Umbilical cord (tissue), 2 donors: ENCODE results near the gene CLIP3. TPM values are rescaled to one million over a fixed set of nuclear protein-coding genes. Genes with fewer than 3 reads are reported as not detected.
"Not testable (repeated sequence)": the region's sequence is repeated elsewhere in the genome, so short reads cannot be mapped to it uniquely, and the experiment has no call there.

ENCODE experiments used
- DNase-seq: peaks from one replicate; pipeline ENCODE4 v3.0.0-alpha.2; 2015; ENCODE audit warnings: low spot score
- total RNA-seq: library from RNA; depleted of rRNA; stranded (reverse); fragments of >200 nt; gene quantifications from one replicate; pipeline ENCODE4 v1.2.3, GENCODE V29; 2014; ENCODE audit warnings: low replicate concordance; ENCODE audit not compliant: insufficient read depth

Gene CLIP3
- total RNA-seq, 1 donor from 2014 or later = 3.9 TPM

DNA sequence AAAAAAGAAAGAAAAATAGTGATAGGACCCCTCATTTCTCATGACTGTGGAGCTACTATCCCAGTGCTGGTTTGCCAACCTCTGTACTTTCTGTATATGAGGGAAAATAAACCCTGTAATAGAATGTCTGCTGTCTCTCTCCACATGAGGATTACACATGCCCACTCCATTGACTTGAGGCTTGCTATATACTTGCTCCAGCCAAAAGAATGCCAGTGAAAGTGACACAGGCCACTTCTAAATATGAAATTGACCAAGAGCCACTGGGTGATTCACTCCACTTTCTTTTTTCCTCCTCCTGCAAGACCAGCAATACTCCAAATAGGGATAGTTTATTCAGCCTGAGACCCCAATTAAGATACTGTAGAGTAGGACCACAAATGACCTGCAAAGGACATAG lies 15.2 kb upstream of the CLIP3 start:
- DNase-seq = no peak

DNA sequence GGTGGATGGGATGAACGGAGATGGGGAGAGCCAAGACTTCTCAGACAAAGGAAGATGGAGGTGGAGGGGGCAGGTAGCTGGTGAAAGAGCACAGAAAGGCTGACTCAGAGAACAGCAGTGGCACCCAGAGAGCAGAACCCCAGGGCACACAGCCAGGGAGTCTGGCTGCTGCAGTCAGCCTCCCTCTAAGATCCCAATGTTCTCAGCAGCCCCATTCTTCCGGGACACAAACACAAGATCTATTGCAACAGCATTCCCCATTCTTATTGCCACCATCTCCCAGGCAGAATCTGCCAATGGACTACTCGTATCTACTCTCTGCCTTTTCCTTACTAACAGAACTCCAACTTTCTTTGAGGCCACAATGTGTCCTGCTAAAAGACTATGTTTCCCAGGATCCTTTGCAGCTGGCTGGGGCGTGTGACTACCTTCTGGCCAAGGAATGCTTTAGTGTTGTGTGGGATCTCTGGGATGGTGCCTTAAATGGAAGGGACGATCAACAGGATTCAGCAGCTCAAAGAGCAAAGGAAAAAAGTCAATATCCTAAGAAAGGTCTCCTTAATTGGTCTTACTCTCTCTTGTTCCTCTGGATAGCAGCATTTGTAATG lies 13.9 kb upstream of the CLIP3 start:
- no peak for DNase-seq

DNA sequence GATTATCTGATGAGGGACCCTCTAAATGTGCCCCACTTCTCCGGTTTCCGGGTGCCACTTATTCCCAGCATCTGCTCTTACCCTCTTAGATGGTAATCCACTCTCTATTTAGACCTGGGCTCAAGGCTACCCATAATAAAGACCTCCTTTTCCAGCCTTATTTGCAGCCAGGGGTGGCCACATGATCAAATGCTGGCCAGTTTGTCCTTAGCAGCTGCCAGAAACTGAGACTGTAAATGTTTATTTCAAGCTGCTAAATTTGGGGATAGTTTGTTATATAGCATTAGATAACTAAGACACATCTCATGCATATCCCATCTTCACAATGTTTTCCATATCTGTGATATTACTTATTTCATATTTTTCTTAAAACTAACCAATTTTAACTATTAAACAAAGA lies 11.3 kb upstream of the CLIP3 start:
- no peak for DNase-seq

DNA sequence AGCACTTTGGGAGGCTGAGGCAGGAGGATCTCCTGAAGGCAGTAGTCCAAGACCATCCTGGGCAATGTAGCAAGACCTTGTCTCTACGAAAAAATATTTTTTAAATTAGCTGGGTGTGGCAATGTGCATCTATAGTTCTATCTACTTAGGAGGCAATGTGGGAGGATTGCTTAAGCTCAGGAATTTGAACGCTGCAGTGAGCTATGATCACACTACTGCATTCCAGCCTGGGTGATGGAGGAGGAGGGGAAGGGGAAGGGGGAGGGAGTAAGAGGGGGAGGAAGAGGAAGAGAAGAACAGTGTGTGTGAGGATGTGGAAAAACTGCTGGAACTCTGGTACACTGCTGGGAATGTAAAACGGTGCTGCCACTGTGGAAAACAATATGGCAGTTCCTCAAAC lies 9.2 kb upstream of the CLIP3 start:
- DNase-seq = peak; percentile 73

DNA sequence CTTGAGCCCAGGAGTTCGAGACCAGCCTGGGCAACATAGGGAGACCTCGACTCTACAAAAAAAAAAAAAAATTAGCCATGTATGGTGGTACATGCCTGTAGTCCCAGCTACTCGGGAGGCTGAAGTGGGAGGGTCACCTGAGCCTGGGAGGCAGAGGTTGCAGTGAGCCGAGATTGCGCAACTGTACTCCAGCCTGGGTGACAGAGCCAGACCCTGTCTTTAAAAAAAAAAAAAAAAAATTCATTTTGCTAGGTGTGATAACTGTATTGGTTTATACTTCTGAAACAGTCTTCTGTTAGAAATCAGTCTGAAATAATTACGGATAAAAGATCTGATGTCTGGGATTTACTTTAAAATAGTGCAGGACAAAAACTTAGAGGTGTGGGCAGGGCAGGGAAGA lies 8.4 kb upstream of the CLIP3 start:
- DNase-seq = not testable (repeated sequence)

DNA sequence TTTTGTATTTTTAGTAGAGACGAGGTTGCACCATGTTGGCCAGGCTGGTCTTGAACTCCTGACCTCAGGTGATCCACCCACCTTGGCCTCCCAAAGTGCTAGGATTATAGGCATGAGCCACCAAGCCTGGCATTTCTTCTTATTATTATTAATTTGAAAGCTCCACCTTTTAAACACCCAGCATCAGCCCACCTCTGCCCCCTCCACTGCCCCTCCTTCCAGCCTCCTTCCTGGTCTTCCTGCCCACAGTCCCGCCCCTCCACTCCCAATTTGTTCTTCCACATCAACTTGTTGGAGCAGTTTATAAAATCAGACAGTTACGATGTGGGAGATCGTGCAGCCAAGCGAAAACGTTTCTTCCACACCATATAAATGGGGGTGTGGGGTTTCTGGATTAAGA lies 7.8 kb upstream of the CLIP3 start:
- DNase-seq = no peak

DNA sequence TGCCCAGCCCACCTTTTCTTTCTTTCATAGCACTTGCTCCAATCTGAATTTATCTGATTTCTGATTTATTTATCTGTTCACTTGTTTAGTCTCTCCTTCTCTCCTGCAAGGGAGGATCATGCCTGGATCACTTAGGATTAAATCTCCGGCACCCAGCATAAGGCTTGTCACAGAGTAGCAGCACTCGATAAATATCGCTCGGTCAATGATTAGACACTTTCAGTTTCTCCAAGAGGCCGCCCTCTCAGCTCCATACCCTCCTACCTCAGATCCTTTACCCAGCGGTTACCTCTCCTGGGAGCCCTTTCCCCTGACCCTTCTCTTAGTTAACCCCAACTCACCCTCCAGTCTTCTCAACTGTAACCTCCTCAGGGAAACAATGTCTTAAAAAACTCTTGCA lies 1.4 kb downstream of the CLIP3 start:
- no peak for DNase-seq

DNA sequence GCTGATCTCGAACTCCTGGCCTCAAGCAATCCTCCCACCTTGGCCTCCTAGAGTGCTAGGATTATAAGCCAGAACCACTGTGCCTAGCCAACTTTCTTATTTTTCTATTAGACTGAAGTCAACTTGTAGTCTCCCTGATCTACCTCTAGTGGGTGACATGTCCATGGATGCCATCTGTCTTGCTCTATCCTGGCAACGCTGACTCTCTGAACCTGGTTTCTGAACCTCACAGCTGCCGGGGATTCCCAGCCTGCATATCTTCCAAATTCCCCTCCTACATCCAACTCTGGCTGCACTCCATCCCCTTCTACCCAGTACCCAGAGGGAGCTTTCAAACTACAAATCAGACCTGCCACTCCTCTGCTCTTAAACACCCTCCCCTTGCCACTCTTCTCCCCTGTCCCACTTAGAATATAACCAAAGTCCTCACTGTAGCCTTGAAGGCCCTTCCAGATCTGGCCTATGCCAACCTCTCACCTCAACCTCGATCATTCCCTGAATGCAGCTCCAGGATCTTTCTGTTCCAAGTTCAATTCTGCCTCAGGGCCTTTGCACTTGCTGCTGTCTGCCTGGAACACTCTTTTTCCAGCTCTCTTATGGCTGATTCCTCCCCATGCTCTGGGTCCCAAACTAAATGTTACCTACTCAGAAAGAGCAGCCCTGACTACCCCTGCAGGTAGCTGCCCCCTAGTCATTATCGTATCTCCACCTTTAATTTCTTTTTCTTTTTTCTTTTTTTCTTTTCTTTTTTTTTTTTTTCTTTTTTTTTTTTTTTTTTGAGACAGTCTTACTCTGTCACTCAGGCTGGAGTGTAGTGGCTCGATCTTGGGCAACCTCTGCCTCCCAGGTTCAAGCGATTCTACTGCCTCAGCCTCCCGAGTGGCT lies 2.2 kb downstream of the CLIP3 start:
- DNase-seq = no peak

DNA sequence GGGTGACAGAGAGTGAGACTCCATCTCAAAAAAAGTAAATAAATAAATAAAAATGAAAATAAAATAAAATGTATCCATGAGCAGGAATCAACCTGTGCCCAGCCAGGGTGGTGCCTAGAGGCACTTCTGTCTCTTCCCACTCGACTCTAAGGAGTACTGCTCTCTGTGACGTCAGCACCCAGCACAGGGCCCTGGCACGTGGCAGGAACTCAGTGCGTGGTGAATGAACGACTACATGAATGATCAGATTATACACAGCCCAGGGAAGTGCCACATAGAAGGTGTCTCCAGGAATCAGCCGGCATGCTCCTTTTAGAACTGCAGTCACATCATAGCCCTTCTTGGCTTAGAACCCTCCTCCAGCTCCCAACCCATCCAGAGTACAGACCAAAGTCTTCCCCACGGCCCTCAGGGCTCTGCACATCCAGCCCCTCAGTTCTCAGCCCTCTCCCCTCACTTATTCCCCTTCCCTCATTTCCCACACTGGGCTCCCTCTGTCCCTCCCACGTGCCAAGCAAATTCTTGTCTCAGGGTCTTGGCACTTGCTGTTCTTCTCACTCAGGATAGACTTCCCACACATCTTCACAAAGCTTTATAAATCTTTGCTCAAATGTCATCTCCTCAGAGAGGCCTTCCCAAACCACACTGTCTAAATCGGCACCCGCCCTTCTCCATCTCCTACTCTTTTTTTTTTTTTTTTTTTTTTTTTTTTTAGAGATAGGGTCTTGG lies 4.2 kb downstream of the CLIP3 start:
- no peak for DNase-seq

DNA sequence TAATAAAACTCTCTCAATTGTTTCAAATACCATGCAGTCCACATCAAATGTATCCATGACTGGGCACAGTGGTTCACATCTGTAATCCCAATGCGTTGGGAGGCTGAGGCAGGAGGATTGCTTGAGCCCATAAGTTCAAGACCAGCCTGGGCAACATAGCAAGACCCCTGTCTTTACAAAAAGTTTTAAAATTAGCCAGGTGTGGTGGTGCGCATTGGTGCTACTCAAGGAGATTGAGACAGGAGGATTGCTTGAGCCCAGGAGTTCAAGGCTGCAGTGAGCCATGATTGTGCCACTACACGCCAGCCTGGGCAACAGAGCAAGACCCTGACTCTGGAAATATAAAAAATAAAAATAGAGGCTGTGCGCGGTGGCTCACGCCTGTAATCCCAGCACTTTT lies 5.0 kb downstream of the CLIP3 start:
- no peak for DNase-seq

DNA sequence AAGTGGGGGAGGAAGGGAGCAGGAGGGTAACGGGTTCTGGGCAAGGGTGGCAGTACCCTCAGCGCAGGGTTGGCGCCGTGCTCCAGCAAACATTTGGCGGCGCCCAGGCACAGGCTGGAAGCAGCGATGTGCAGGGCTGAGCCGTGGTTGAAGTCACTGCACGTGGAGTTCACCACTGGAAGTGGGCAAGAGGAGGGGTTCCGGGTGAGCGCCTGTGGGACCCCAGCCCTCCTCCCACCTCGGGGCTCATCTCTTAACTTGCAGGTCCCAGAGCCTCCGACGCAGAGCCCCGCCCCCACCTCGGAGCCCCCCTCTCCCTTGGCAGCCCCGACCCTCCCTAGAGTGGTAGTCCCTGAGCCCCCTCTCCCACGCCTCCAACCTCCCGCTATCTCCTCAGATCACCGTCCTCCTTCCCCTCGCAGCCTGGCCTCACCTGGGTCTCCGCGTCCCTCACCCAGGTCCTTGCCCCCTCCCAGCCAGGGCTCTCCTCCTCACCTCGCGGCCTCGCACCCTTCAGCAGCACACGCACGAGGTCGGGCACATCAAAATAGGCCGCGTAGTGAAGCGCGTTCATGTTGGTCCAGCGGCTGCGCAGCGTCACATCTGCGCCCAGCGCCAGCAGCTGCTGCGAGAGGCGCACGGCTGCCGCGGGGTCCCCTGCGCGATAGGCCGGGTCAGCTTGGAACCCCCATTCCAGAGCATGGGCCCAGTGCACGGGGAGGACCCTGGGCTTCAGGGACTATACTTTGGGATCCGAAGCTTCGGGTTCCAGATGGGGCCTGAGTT lies 6.4 kb downstream of the CLIP3 start:
- DNase-seq = no peak

DNA sequence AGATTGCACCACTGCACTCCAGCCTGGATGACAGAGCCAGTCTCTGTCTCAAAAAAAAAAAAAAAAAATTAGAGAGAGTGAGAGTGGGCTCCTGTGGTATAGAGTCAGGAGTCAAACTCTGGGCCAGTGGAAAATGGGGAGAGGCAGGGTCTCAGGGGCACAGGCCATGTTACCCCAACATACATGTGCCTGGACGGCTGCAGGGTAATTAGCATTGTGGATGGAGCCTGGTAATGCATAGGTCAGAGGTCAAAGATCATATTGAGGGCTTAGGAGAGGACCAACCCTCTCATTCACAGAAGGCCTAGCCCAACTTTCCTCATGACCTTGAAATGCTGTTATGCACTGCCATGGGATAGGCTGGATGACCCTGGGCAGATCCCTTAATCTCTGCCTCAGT lies 7.1 kb downstream of the CLIP3 start:
- DNase-seq = no peak

DNA sequence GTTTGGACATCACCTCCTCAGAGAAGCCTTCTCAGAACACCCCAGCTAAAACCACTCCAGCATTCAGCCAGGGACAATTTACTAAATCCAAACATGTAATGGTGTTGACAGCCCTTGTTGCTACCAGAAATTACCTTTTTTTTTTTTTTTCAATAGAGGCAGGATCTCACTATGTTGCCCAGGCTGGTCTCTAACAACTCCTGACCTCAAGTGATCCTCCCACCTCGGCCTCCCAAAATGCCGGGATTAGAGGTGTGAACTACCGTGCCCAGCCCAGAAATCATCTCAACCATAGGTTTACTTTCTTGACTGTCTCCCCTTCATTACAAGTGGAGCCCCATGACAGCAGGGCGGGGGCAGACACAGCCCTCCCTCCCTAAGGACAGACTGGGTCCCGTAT lies 9.2 kb downstream of the CLIP3 start:
- DNase-seq = no peak

DNA sequence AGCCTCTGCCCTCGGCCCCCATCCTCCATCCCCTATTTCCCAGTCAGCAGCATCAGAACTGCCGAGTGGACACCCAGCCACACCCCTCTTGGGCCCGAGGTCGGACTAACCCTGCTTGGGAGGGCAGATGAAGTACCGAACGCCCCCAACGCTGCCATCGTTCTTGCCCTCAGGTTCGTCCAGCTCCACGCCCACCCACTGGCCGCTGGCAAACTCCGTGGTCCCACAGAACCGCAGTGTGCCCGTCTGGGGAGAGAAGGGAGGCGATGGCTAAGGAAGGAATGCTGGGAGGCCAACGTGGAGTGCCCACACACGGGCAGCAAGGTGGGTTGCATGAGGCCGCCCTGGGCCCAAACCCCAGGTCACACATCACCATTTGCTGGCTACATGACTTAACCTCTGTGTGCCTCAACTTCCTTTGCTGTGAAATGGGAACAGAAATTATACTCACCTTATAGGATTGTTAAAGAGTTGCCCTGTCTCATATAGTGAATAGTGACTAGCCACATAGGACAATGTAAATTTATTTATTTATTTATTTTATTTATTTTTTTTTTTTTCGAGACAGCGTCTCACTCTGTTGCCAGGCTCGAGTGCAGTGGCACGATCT lies 13.5 kb downstream of the CLIP3 start:
- DNase-seq = no peak

DNA sequence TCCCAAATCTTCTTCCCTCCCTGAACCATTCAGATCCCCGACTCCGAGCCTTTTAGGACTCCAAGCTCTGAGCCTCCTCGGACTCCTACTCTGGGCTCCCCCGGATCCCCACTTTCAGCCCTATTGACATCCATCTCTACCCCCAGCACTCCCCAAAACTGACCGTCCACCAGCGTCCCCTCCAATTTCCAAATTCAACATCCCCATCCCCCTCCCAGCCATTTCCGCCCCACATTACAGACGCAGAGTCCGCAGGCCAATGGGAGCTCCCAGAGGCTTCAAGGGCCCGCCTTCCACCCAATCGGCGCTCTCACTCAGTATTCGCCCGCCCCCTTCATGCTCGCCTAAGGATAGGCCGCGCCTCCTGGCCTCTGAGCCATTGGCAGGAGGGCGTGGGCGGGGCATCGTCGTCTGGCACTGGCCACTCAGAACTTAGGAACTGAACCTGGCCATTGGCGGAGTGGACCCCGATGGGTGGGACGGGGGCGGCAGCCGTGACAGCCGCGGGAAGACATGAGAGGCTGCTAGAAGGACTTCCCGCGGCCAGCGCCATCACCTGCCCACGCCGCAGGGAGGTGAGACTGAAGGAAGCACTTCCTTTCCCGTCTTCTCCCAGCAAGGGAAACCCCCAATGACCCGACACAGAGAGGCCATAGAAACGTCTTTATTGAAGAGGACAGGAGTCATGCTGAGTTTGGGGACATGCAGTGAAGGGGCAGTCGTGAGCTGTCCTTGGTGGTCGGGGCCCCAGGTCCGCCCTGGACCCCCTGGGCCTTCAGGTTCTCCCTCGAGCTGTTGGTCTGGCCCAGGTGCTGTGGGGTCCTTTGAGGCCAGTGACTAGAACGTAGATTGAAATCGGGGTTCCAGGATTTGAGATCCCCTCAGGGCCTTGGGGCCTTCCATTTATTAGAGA lies 18.4 kb downstream of the CLIP3 start, which contains the start of gene ALKBH6:
TSS of gene ALKBH6 (minus strand) at position 202 of the 913 bp plus-strand sequence. CDS start 816 bp downstream, outside the sequence.
- peak; percentile 100 for DNase-seq

DNA sequence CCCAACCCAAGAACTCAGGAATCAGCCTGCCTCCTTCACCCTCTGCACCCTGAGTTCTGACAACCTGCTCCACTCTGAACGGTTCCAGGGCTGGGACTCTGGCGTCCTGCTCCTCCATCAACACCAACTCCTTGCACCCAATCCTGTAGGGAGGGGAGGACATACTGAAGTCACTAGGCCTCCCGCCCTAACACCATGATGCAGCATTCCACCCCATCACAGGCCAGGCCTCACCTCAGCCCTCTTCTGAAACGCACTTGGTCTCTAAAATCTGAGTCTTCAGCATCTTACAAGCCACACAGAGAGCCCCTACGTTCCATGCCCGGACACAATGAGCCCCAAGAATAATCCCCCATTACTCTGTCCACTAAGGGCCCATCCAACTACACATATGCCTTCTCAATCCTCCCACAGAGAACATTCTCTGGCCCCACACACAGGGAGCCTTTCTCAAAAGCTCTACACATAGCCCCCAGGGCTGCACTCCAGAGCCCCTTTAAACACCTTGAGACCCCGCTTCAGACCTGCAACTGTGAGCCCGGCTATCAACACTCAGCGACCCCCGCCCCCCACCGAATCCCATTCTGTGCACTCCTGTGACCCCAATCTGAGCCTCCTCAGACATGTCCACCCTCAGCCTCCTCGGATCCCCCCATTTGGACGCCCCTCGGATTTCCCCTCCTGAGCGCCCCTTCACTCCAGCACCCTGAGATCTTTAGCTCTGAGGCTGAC lies 19.2 kb downstream of the CLIP3 start:
- no peak for DNase-seq

DNA sequence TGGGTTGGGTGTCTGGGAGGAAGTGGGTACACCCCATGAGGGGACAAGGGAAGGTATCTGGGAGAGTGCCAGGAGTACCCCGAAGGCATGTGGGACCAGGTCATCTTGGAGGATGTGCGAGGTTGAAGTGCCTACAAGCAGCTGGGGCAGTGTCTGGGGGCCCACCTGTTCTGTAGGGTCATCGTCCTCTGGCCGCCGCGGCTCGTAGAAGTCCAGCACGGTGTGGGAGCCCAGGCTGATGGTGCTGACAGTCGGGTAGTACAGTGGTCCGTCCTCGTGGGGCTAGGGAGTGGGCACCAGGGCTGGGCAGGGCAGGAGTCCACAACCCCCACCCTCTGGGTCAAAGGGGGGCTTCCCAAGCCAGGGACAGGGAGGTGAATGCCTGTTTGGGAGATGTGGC lies 22.3 kb downstream of the CLIP3 start:
- no peak for DNase-seq

DNA sequence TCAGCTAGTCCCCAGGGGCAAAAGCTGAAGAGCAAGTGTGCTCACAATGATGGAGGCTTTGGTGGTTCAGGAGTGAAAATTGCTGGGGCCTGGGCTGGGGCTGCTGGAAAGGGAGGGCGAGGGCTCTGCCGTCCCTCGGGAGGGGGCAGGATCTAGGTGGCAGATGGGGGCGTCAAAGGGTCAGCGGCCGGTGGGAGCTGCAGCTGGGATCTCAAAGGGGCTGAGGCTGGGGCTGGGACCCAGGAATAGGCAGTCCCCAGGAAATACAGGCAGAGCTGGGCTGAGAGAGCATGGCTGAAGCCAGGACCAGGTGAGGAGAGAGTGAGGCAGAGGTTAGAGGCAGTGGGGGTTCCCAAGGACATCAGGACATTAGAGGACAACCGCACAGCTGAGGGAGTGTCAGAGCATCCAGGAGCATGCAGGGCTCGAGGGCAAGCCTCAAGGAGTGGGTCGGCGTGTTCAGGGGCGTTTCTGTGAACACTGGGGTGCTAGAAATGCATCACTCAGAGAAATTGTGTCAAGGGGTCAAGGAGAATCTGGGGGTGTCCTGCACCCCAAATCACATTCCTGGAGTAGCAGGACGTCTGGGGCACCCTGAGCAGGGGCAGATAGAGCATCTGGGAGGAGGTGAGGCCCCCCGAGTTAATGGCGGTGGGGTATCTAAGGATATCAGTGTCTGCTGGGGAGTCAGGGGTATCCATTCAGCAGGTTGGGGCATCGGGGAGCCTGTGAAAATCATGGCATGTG lies 22.9 kb downstream of the CLIP3 start:
- no peak for DNase-seq

DNA sequence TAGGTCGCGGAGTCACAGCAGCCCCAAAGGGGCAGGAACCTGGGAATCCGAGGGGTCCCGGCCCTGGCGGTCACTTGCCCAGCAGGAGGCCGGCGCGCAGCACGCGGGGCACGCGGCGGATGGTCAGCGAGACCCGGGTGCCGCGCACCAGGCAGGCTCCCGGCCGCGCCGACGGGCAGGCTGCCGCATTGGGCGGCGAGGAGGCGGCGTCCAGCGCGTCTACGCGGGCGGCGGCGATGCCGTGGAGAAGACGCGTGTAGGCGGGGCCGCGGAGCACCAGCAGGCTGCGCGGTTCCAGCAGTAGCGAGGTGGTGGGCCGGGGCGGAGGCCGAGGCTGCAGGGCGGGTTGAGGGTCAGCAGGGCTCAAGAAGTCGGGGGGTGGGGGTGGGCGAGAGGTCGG lies 23.5 kb downstream of the CLIP3 start:
- DNase-seq = peak; percentile 61
